Mesendoderm (in vitro differentiated cells): ENCODE data around the gene ATP10B.

ENCODE experiments used
- DNase-seq: peaks from one replicate; pipeline ENCODE4 v3.0.0; 2013
- H2AK5ac ChIP-seq: 2 replicates; pipeline ENCODE4 v1.6.1; 2013; ENCODE audit warnings: low read length, inconsistent platforms
- H2BK120ac ChIP-seq: 2 replicates; pipeline ENCODE4 v1.6.1; 2013; ENCODE audit warnings: low read depth, mild to moderate bottlenecking, low read length, moderate library complexity, mixed read lengths
- H2BK15ac ChIP-seq: replicated peaks from 2 replicates; pipeline ENCODE4 v1.6.1; 2013; ENCODE audit warnings: low read depth, mild to moderate bottlenecking, moderate library complexity
- H2BK5ac ChIP-seq: 2 replicates; pipeline ENCODE4 v1.6.1; 2013; ENCODE audit warnings: low read length, inconsistent platforms
- H3K18ac ChIP-seq: 2 replicates; pipeline ENCODE4 v1.6.1; 2013; ENCODE audit warnings: mild to moderate bottlenecking, low read length, mixed read lengths
- H3K23ac ChIP-seq: one replicate; pipeline ENCODE4 v1.6.1; 2013; ENCODE audit warnings: low read length
- H3K27ac ChIP-seq: 2 replicates; pipeline ENCODE4 v1.5.1; 2013; ENCODE audit warnings: low read depth, mild to moderate bottlenecking, inconsistent platforms, low read length, moderate library complexity
- H3K27me3 ChIP-seq: 2 replicates; pipeline ENCODE4 v1.6.1; 2013; ENCODE audit warnings: low read length, control low read depth, mild to moderate bottlenecking, inconsistent platforms; ENCODE audit not compliant: insufficient read depth, poor library complexity
- H3K36me3 ChIP-seq: 2 replicates; pipeline ENCODE4 v1.6.1; 2013; ENCODE audit warnings: low read length, inconsistent platforms; ENCODE audit not compliant: control insufficient read depth, insufficient read depth
- H3K4ac ChIP-seq: one replicate; pipeline ENCODE4 v1.6.1; 2013; ENCODE audit warnings: low read depth, mild to moderate bottlenecking, low read length, moderate library complexity
- H3K4me1 ChIP-seq: 2 replicates; pipeline ENCODE4 v1.6.1; 2013; ENCODE audit warnings: low read depth, low read length, inconsistent platforms; ENCODE audit not compliant: control insufficient read depth
- H3K4me2 ChIP-seq: 2 replicates; pipeline ENCODE4 v1.6.1; 2013; ENCODE audit warnings: low read length
- H3K4me3 ChIP-seq: 2 replicates; pipeline ENCODE4 v1.5.1; 2013; ENCODE audit warnings: mild to moderate bottlenecking, low read length
- H3K56ac ChIP-seq: one replicate; pipeline ENCODE4 v1.6.1; 2013; ENCODE audit warnings: low read length
- H3K79me1 ChIP-seq: 2 replicates; pipeline ENCODE4 v1.6.1; 2013; ENCODE audit warnings: low read length, inconsistent platforms
- H3K79me2 ChIP-seq: 2 replicates; pipeline ENCODE4 v1.6.1; 2013; ENCODE audit warnings: mild to moderate bottlenecking, low read length; ENCODE audit not compliant: control insufficient read depth, insufficient read depth
- H3K9ac ChIP-seq: 2 replicates; pipeline ENCODE4 v1.6.1; 2013; ENCODE audit warnings: low read length, inconsistent platforms
- H4K5ac ChIP-seq: one replicate; pipeline ENCODE4 v1.6.1; 2013; ENCODE audit warnings: low read length
- H4K8ac ChIP-seq: one replicate; pipeline ENCODE4 v1.6.1; 2013; ENCODE audit warnings: low read depth, mild to moderate bottlenecking, control low read depth, low read length, moderate library complexity
- WGBS: extraction: QIAGEN DNeasy Blood & Tissue Kit; methylation state at CpG from one replicate; pipeline ENCODE4 v1.1.7; 2013; ENCODE audit warnings: low lambda C conversion rate, missing lambda C conversion rate; ENCODE audit not compliant: insufficient coverage; ENCODE audit errors: extremely low coverage; 5-methylcytosine and 5-hydroxymethylcytosine counted together

The ATP10B gene

GRCh38 chr5:160573318-160573717 lies 278.7 kb downstream of the ATP10B start:
- H3K4me3 ChIP-seq, result no peak overlapping the region
- H4K5ac ChIP-seq, result no peak overlapping the region
- no peak overlapping the region for H2BK120ac ChIP-seq
- H4K8ac ChIP-seq, result no peak overlapping the region
- DNase-seq, result no peak
- no peak overlapping the region for H3K9ac ChIP-seq
- H2BK15ac ChIP-seq, result no peak overlapping the region
- no peaks in the 10 kb centered on the region for H3K79me2 ChIP-seq
- no peak overlapping the region for H3K56ac ChIP-seq
- H3K79me1 ChIP-seq, result no peaks in the 10 kb centered on the region
- no peaks in the 10 kb centered on the region for H3K4me1 ChIP-seq
- H3K18ac ChIP-seq, result no peak overlapping the region
- no peak overlapping the region for H3K4ac ChIP-seq
- no CpG with 5 or more reads among the region's 3 CpGs for WGBS
- H2BK5ac ChIP-seq, result no peak overlapping the region
- no peak overlapping the region for H3K23ac ChIP-seq
- no peaks in the 10 kb centered on the region for H3K27me3 ChIP-seq
- no peak overlapping the region for H3K27ac ChIP-seq
- no peaks in the 10 kb centered on the region for H3K36me3 ChIP-seq
- no peak overlapping the region for H3K4me2 ChIP-seq
- H2AK5ac ChIP-seq, result no peak overlapping the region

- Histone ChIP-seq H3K56ac (no peak overlapping the region), H4K8ac (no peak overlapping the region), H2BK5ac (no peak overlapping the region), H3K36me3 (no peaks in the 10 kb centered on the region), H3K4me2 (no peak overlapping the region), H3K79me1 (no peaks in the 10 kb centered on the region), H3K27ac (no peak overlapping the region), H3K18ac (no peak overlapping the region), H3K4me1 (no peaks in the 10 kb centered on the region), H3K4ac (no peak overlapping the region), H2BK120ac (no peak overlapping the region), H3K4me3 (no peak overlapping the region), H2BK15ac (no peak overlapping the region), H3K27me3 (no peaks in the 10 kb centered on the region), H2AK5ac (no peak overlapping the region), H3K23ac (no peak overlapping the region), H3K79me2 (no peaks in the 10 kb centered on the region), H3K9ac (no peak overlapping the region), H4K5ac (no peak overlapping the region)
- WGBS, result no CpG with 5 or more reads among the region's 4 CpGs
- DNase-seq, result no peak
Observed at GRCh38 chr5:160567031-160567705, 284.8 kb downstream of the ATP10B start.

GRCh38 chr5:160565376-160565775 lies 286.6 kb downstream of the ATP10B start:
- H4K8ac ChIP-seq, result no peak overlapping the region
- no peaks in the 10 kb centered on the region for H3K4me1 ChIP-seq
- H3K23ac ChIP-seq, result no peak overlapping the region
- WGBS, result no CpG with 5 or more reads among the region's 8 CpGs
- H4K5ac ChIP-seq, result no peak overlapping the region
- H3K4ac ChIP-seq, result no peak overlapping the region
- no peak overlapping the region for H3K27ac ChIP-seq
- no peak overlapping the region for H3K4me3 ChIP-seq
- no peak overlapping the region for H3K9ac ChIP-seq
- H3K36me3 ChIP-seq, result no peaks in the 10 kb centered on the region
- H3K27me3 ChIP-seq, result no peaks in the 10 kb centered on the region
- DNase-seq, result peak; percentile 59
- no peak overlapping the region for H3K18ac ChIP-seq
- H3K56ac ChIP-seq, result no peak overlapping the region
- H2BK15ac ChIP-seq, result no peak overlapping the region
- no peaks in the 10 kb centered on the region for H3K79me2 ChIP-seq
- H3K4me2 ChIP-seq, result no peak overlapping the region
- no peak overlapping the region for H2BK120ac ChIP-seq
- H2BK5ac ChIP-seq, result no peak overlapping the region
- H3K79me1 ChIP-seq, result no peaks in the 10 kb centered on the region
- no peak overlapping the region for H2AK5ac ChIP-seq

- Histone ChIP-seq H3K79me1 (no peaks in the 10 kb centered on the region), H3K18ac (no peak overlapping the region), H2BK15ac (no peak overlapping the region), H3K56ac (no peak overlapping the region), H2BK5ac (no peak overlapping the region), H3K4ac (no peak overlapping the region), H4K5ac (no peak overlapping the region), H3K9ac (no peak overlapping the region), H3K36me3 (no peaks in the 10 kb centered on the region), H3K27ac (no peak overlapping the region), H4K8ac (no peak overlapping the region), H3K27me3 (no peaks in the 10 kb centered on the region), H2BK120ac (no peak overlapping the region), H3K23ac (no peak overlapping the region), H3K4me3 (no peak overlapping the region), H3K79me2 (no peaks in the 10 kb centered on the region), H3K4me1 (no peaks in the 10 kb centered on the region), H2AK5ac (no peak overlapping the region), H3K4me2 (no peak overlapping the region)
- no peak for DNase-seq
- no CpG with 5 or more reads among the region's 4 CpGs for WGBS
Observed at GRCh38 chr5:160556846-160557245, 295.2 kb downstream of the ATP10B start.

- WGBS, result no CpG with 5 or more reads among the region's 6 CpGs
- Histone ChIP-seq H3K79me2 (no peaks in the 10 kb centered on the region), H3K9ac (no peak overlapping the region), H3K27ac (no peak overlapping the region), H3K18ac (no peak overlapping the region), H3K4me2 (no peak overlapping the region), H3K23ac (no peak overlapping the region), H3K4me3 (no peak overlapping the region), H3K4me1 (no peaks in the 10 kb centered on the region), H3K27me3 (no peaks in the 10 kb centered on the region), H4K8ac (no peak overlapping the region), H3K79me1 (no peaks in the 10 kb centered on the region), H2AK5ac (no peak overlapping the region), H3K36me3 (no peaks in the 10 kb centered on the region), H3K56ac (no peak overlapping the region), H2BK5ac (no peak overlapping the region), H4K5ac (no peak overlapping the region), H2BK120ac (no peak overlapping the region), H3K4ac (no peak overlapping the region), H2BK15ac (no peak overlapping the region)
- no peak for DNase-seq
Observed at GRCh38 chr5:160555971-160556631, 295.9 kb downstream of the ATP10B start.

- H3K18ac ChIP-seq, result no peak overlapping the region
- H3K9ac ChIP-seq, result no peak overlapping the region
- no peak overlapping the region for H2BK15ac ChIP-seq
- H3K23ac ChIP-seq, result no peak overlapping the region
- no peak overlapping the region for H3K27ac ChIP-seq
- H3K4me2 ChIP-seq, result no peak overlapping the region
- H3K36me3 ChIP-seq, result no peaks in the 10 kb centered on the region
- H3K4me3 ChIP-seq, result no peak overlapping the region
- no peak overlapping the region for H2BK120ac ChIP-seq
- no peak overlapping the region for H4K5ac ChIP-seq
- H3K79me1 ChIP-seq, result no peaks in the 10 kb centered on the region
- no peak overlapping the region for H2BK5ac ChIP-seq
- no peak overlapping the region for H3K56ac ChIP-seq
- no CpG with 5 or more reads among the region's 3 CpGs for WGBS
- H2AK5ac ChIP-seq, result no peak overlapping the region
- no peak overlapping the region for H4K8ac ChIP-seq
- H3K79me2 ChIP-seq, result no peaks in the 10 kb centered on the region
- no peaks in the 10 kb centered on the region for H3K4me1 ChIP-seq
- no peak for DNase-seq
- no peaks in the 10 kb centered on the region for H3K27me3 ChIP-seq
- H3K4ac ChIP-seq, result no peak overlapping the region
Observed at GRCh38 chr5:160555581-160555970, 296.4 kb downstream of the ATP10B start.
